Keratinocyte (primary cell): Measurements from ENCODE around the gene BEND4.

Experiments
- EZH2 ChIP-seq: IDR thresholded peaks from one replicate; pipeline ENCODE4 v1.6.1; 2012; ENCODE audit warnings: inconsistent platforms, mild to moderate bottlenecking, low read length, moderate library complexity
- TF ChIP-seq, protein P1 (sequence below), 3 experiments: IDR thresholded peaks in 1 of 3; conservative IDR thresholded peaks in 1 of 3; optimal IDR thresholded peaks in 1 of 3; 2 replicates in 2 of 3; 3 replicates in 1 of 3; pipeline versions ENCODE3 to v1.5.1; 2011; ENCODE audit warnings: low read length in 3 of 3, mild to moderate bottlenecking in 3 of 3, moderate library complexity in 2 of 3, control low read depth in 1 of 3, inconsistent platforms in 1 of 3; ENCODE audit not compliant: insufficient read depth in 2 of 3; ENCODE audit errors: extremely low read depth in 1 of 3

DNA sequence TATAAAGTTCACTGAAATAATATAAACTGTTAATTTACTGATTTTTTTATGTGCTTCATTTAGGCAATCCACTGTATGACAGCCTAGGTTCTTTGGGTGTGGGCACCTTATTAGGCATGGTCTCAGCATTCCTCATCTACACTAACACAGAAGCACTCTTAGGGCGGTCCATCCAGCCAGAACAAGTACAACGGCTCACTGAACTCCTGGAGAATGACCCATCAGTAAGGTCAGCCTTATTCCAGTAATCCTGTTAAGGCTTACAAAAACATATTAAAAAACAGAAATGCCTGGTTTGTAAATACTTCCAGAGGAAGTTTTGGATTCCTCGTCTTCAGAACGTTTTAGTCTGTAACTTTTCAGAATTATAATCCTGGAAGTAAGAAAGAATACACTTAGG is 82.0 kb downstream of the BEND4 start:
- TF ChIP-seq, protein P1, sequence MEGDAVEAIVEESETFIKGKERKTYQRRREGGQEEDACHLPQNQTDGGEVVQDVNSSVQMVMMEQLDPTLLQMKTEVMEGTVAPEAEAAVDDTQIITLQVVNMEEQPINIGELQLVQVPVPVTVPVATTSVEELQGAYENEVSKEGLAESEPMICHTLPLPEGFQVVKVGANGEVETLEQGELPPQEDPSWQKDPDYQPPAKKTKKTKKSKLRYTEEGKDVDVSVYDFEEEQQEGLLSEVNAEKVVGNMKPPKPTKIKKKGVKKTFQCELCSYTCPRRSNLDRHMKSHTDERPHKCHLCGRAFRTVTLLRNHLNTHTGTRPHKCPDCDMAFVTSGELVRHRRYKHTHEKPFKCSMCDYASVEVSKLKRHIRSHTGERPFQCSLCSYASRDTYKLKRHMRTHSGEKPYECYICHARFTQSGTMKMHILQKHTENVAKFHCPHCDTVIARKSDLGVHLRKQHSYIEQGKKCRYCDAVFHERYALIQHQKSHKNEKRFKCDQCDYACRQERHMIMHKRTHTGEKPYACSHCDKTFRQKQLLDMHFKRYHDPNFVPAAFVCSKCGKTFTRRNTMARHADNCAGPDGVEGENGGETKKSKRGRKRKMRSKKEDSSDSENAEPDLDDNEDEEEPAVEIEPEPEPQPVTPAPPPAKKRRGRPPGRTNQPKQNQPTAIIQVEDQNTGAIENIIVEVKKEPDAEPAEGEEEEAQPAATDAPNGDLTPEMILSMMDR (optimal IDR thresholded peaks at IDR 0.05 in 1 of 3, IDR thresholded peaks at IDR 0.05 in 1 of 3, conservative IDR thresholded peaks at IDR 0.05 in 1 of 3; ENCODE audit: extremely low read depth in 1 of 3, insufficient read depth in 2 of 3, low read length in 3 of 3) = no peak
- no peak for TF ChIP-seq EZH2
